IMR-90 (cell line): ENCODE results near the gene ST8SIA6. TPM values are rescaled to one million over a fixed set of nuclear protein-coding genes. Genes with fewer than 3 reads are reported as not detected.

ENCODE experiments used
- ATAC-seq: fragments of 200-7000 bp; cut with Tn5 transposase; 2 replicates; pipeline ENCODE4 v1.9.1; 2020; ENCODE audit warnings: low read depth, mild to moderate bottlenecking, moderate library complexity
- BruUV-seq: library from RNA; stranded (reverse); fragments of 400-500 nt; replicated peaks from 2 replicates; lab custom pipeline; 2021; lab: Mats Ljungman, UMichigan
- CTCF ChIA-PET: fragments of 300-600 bp; formaldehyde crosslinking; extraction: SDS; loops from one replicate; lab custom pipeline; 2021; ENCODE audit warnings: antibody characterized with exemption; lab: Yijun Ruan, JAX
- POLR2A ChIA-PET: fragments of 300-600 bp; sonication (Branson Sonifier 250); formaldehyde crosslinking; loops from one replicate; lab custom pipeline; 2022; ENCODE audit warnings: antibody characterized with exemption; ENCODE audit not compliant: unreplicated experiment; lab: Charles Lee
- DNase-seq: peaks from one replicate; pipeline ENCODE4 v3.0.0; 2013
- H2AFZ ChIP-seq: replicated peaks from 2 replicates; pipeline ENCODE3; 2013; ENCODE audit warnings: low read length, mild to moderate bottlenecking; ENCODE audit not compliant: poor library complexity
- H2AK5ac ChIP-seq: 2 replicates; pipeline ENCODE4 v1.6.1; 2013; ENCODE audit warnings: low read depth, low read length, inconsistent platforms
- H2AK9ac ChIP-seq: replicated peaks from 2 replicates; pipeline ENCODE3; 2013; ENCODE audit warnings: mild to moderate bottlenecking, low read depth, low read length, moderate library complexity; ENCODE audit not compliant: poor library complexity
- H2BK120ac ChIP-seq: 2 replicates; pipeline ENCODE4 v1.6.1; 2013; ENCODE audit warnings: low read depth, low read length, inconsistent platforms
- H2BK15ac ChIP-seq: 3 replicates; pipeline ENCODE4 v1.6.1; 2013; ENCODE audit warnings: low read depth, low read length, inconsistent platforms
- H2BK20ac ChIP-seq: 2 replicates; pipeline ENCODE4 v1.6.1; 2013; ENCODE audit warnings: low read depth, mild to moderate bottlenecking, inconsistent platforms, low read length, moderate library complexity
- H2BK5ac ChIP-seq: 2 replicates; pipeline ENCODE4 v1.6.1; 2013; ENCODE audit warnings: mild to moderate bottlenecking, low read depth, low read length, inconsistent platforms; ENCODE audit not compliant: poor library complexity, severe bottlenecking
- H3K14ac ChIP-seq: replicated peaks from 2 replicates; pipeline ENCODE4 v1.6.1; 2013; ENCODE audit warnings: low read depth, low read length, inconsistent platforms
- H3K18ac ChIP-seq: 2 replicates; pipeline ENCODE4 v1.6.1; 2013; ENCODE audit warnings: low read depth, low read length, control low read depth
- H3K23ac ChIP-seq: 2 replicates; pipeline ENCODE4 v1.6.1; 2013; ENCODE audit warnings: low read depth, low read length, inconsistent platforms
- H3K27ac ChIP-seq: 2 replicates; pipeline ENCODE4 v1.5.1; 2013; ENCODE audit warnings: mild to moderate bottlenecking, control low read depth, low read length; ENCODE audit not compliant: insufficient read depth
- H3K27me3 ChIP-seq: 2 replicates; pipeline ENCODE4 v1.6.1; 2013; ENCODE audit warnings: low read length; ENCODE audit not compliant: control insufficient read depth, insufficient read depth
- H3K36me3 ChIP-seq: 2 replicates; pipeline ENCODE4 v1.6.1; 2013; ENCODE audit warnings: low read length, mixed read lengths; ENCODE audit not compliant: control insufficient read depth, insufficient read depth
- H3K4ac ChIP-seq: 2 replicates; pipeline ENCODE4 v1.6.1; 2013; ENCODE audit warnings: low read depth, low read length, inconsistent platforms
- H3K4me1 ChIP-seq: 2 replicates; pipeline ENCODE4 v1.6.1; 2013; ENCODE audit warnings: low read length, mixed read lengths; ENCODE audit not compliant: control insufficient read depth, insufficient read depth
- H3K4me2 ChIP-seq: 2 replicates; pipeline ENCODE4 v1.6.1; 2013; ENCODE audit warnings: low read depth, mild to moderate bottlenecking, control low read depth, low read length, moderate library complexity
- H3K4me3 ChIP-seq: 2 replicates; pipeline ENCODE4 v1.5.1; 2013; ENCODE audit warnings: low read depth, mild to moderate bottlenecking, control low read depth, low read length, moderate library complexity; ENCODE audit not compliant: insufficient read depth
- H3K56ac ChIP-seq: 2 replicates; pipeline ENCODE4 v1.6.1; 2013; ENCODE audit warnings: low read length, inconsistent platforms; ENCODE audit not compliant: insufficient read depth; ENCODE audit errors: extremely low read depth
- H3K79me1 ChIP-seq, 2 experiments: 2 replicates each; pipeline ENCODE4 v1.6.1; 2013; ENCODE audit warnings: low read length in 2 of 2, inconsistent platforms in 1 of 2, low read depth in 1 of 2
- H3K9ac ChIP-seq: 2 replicates; pipeline ENCODE4 v1.6.1; 2013; ENCODE audit warnings: low read depth, low read length, control low read depth
- H3K9me1 ChIP-seq: 2 replicates; pipeline ENCODE4 v1.6.1; 2013; ENCODE audit warnings: low read length, inconsistent platforms; ENCODE audit not compliant: insufficient read depth
- H3K9me3 ChIP-seq: 2 replicates; pipeline ENCODE4 v1.6.1; 2013; ENCODE audit warnings: low read length; ENCODE audit not compliant: control insufficient read depth, insufficient read depth
- H4K20me1 ChIP-seq: 2 replicates; pipeline ENCODE4 v1.6.1; 2013; ENCODE audit warnings: low read length, inconsistent platforms; ENCODE audit not compliant: insufficient read depth
- H4K5ac ChIP-seq: 2 replicates; pipeline ENCODE4 v1.6.1; 2013; ENCODE audit warnings: mild to moderate bottlenecking, low read depth, low read length, control low read depth
- H4K8ac ChIP-seq, 2 experiments: 2 replicates each; pipeline ENCODE4 v1.6.1; 2013; ENCODE audit warnings: low read depth in 2 of 2, low read length in 2 of 2, control low read depth in 1 of 2, inconsistent platforms in 1 of 2
- H4K91ac ChIP-seq: 2 replicates; pipeline ENCODE4 v1.6.1; 2013; ENCODE audit warnings: low read depth, low read length, inconsistent platforms; ENCODE audit not compliant: insufficient read depth
- BHLHE40 ChIP-seq: fragments of 150-350 bp; IDR thresholded peaks from 2 replicates; pipeline ENCODE4 v1.6.1; 2016; ENCODE audit warnings: mild to moderate bottlenecking, low read depth, low read length
- CHD1 ChIP-seq: IDR thresholded peaks from 2 replicates; pipeline ENCODE4 v1.6.1; 2012; ENCODE audit warnings: low read depth, low read length, improper control_type of control experiment
- FOS ChIP-seq: fragments of 150-350 bp; IDR thresholded peaks from 2 replicates; pipeline ENCODE4 v1.6.1; 2016; ENCODE audit warnings: low read depth, low read length
- MAFK ChIP-seq: IDR thresholded peaks from 2 replicates; pipeline ENCODE4 v1.6.1; 2012; ENCODE audit warnings: low read depth, low read length, improper control_type of control experiment
- MAZ ChIP-seq: IDR thresholded peaks from 2 replicates; pipeline ENCODE4 v1.6.1; 2012; ENCODE audit warnings: low read depth, mild to moderate bottlenecking, low read length, improper control_type of control experiment, moderate library complexity, borderline replicate concordance
- MXI1 ChIP-seq: IDR thresholded peaks from 2 replicates; pipeline ENCODE4 v1.6.1; 2012; ENCODE audit warnings: low read depth, mild to moderate bottlenecking, low read length, moderate library complexity, borderline replicate concordance
- NFE2L2 ChIP-seq: fragments of 150-350 bp; IDR thresholded peaks from 2 replicates; pipeline ENCODE4 v1.6.1; 2016; ENCODE audit warnings: low read depth, mild to moderate bottlenecking, low read length
- POLR2A ChIP-seq: IDR thresholded peaks from 2 replicates; pipeline ENCODE4 v1.6.1; 2012; ENCODE audit warnings: mild to moderate bottlenecking, low read depth, low read length
- RCOR1 ChIP-seq: IDR thresholded peaks from 2 replicates; pipeline ENCODE4 v1.6.1; 2012; ENCODE audit warnings: mild to moderate bottlenecking, low read length, improper control_type of control experiment; ENCODE audit not compliant: insufficient replicate concordance
- RFX5 ChIP-seq: IDR thresholded peaks from 2 replicates; pipeline ENCODE4 v1.8.0; 2012; ENCODE audit warnings: low read depth, mild to moderate bottlenecking, low read length, moderate library complexity
- USF2 ChIP-seq: fragments of 150-350 bp; IDR thresholded peaks from 2 replicates; pipeline ENCODE4 v1.6.1; 2017; ENCODE audit warnings: mild to moderate bottlenecking, antibody characterized with exemption, low read length, low read depth
- WGBS, 2 experiments: methylation state at CpG; one replicate each; pipeline versions ENCODE4 v1.1.5 to v1.1.7; 2013; ENCODE audit warnings: missing lambda C conversion rate in 2 of 2; ENCODE audit not compliant: insufficient read length in 1 of 2; ENCODE audit errors: extremely low coverage in 2 of 2; 5-methylcytosine and 5-hydroxymethylcytosine counted together
- dilution Hi-C: fragments of 300-500 bp; cut with HindIII; formaldehyde crosslinking; loops from one replicate; pipeline ENCODE4 v1.14.3; 2018; ENCODE audit warnings: low sequenced_read_pairs; ENCODE audit not compliant: unreplicated experiment
- in situ Hi-C: fragments of 300-500 bp; cut with MboI; formaldehyde crosslinking; loops from 3 replicates; pipeline ENCODE4 v1.14.3; 2019; ENCODE audit warnings: low sequenced_read_pairs, inconsistent platforms, mixed read lengths
- intact Hi-C: fragments of 100-400 bp; cut with micrococcal nuclease; formaldehyde crosslinking; loops from 2 replicates; pipeline ENCODE4 v1.10.0; 2022
- polyA plus RNA-seq, 3 experiments: library from polyadenylated mRNA; depleted of rRNA; stranded (reverse); fragments of >200 nt; gene quantifications; 2 replicates each; pipeline ENCODE4 v1.2.3, GENCODE V29; 2012; ENCODE audit warnings: low replicate concordance in 1 of 3
- total RNA-seq: library from RNA; depleted of rRNA; stranded (reverse); fragments of >200 nt; gene quantifications from 2 replicates; pipeline ENCODE4 v1.2.3, GENCODE V29; 2012
- TF ChIP-seq, protein P1 (sequence below): fragments of 150-350 bp; IDR thresholded peaks from 2 replicates; pipeline ENCODE4 v1.6.1; 2016; ENCODE audit warnings: low read depth, mild to moderate bottlenecking, low read length, moderate library complexity, borderline replicate concordance
- TF ChIP-seq, protein P2 (sequence below): conservative IDR thresholded peaks from 2 replicates; pipeline ENCODE4 v1.5.1; 2012; ENCODE audit warnings: mild to moderate bottlenecking, low read depth, low read length, improper control_type of control experiment

The ST8SIA6 gene
- total and polyA plus RNA-seq, 2 of the 4 experiments (the other 2 are of a cell fraction) = 0.10 to 0.18 TPM

DNA sequence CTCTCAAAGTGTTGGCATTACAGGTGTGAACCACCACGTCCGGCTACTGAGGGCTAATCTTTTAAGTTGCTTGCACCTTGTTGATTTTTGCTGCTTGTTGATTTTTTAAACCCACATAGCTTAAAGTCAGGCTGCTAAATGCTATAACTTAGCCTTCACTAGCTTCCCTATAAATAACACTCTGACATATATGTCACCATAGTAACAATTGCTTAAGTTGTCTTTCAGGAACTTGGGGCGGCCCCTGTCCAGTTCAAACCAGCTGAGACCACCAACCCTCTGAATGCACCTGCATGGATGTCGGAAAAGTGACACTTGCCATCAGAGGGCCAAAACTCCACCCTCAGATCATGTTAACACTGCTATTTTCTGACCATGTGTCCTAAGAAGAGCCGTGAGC lies 47.3 kb downstream of the ST8SIA6 start:
- Histone ChIP-seq H2BK5ac (no peak overlapping the region), H4K5ac (no peak overlapping the region), H3K18ac (no peak overlapping the region), H3K14ac (no peak overlapping the region), H3K4me3 (no peak overlapping the region), H4K91ac (no peak overlapping the region), H2AK5ac (no peak overlapping the region), H3K23ac (no peak overlapping the region), H3K4me2 (no peak overlapping the region), H4K8ac (no peak overlapping the region), H3K56ac (no peak overlapping the region), H3K36me3 (no peaks in the 10 kb centered on the region), H3K27ac (no peak overlapping the region), H2BK20ac (no peak overlapping the region), H2BK15ac (no peak overlapping the region), H2AFZ (no peak overlapping the region), H3K27me3 (peaks cover 17% of the 10 kb centered on the region), H3K4me1 (no peaks in the 10 kb centered on the region), H2BK120ac (no peak overlapping the region), H4K20me1 (no peaks in the 10 kb centered on the region), H3K4ac (no peak overlapping the region), H3K9me3 (no peaks in the 10 kb centered on the region), H3K9me1 (no peaks in the 10 kb centered on the region), H2AK9ac (no peak overlapping the region), H3K9ac (no peak overlapping the region), H3K79me1 (no peaks in the 10 kb centered on the region)
- BruUV-seq = no TSS peak
- dilution Hi-C loops = no loop called here
- no peak for TF ChIP-seq POLR2A
- no peak for TF ChIP-seq RCOR1
- no peak for TF ChIP-seq MAFK
- TF ChIP-seq USF2 = no peak
- TF ChIP-seq MAZ = no peak
- TF ChIP-seq, protein P1, sequence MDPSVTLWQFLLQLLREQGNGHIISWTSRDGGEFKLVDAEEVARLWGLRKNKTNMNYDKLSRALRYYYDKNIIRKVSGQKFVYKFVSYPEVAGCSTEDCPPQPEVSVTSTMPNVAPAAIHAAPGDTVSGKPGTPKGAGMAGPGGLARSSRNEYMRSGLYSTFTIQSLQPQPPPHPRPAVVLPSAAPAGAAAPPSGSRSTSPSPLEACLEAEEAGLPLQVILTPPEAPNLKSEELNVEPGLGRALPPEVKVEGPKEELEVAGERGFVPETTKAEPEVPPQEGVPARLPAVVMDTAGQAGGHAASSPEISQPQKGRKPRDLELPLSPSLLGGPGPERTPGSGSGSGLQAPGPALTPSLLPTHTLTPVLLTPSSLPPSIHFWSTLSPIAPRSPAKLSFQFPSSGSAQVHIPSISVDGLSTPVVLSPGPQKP = no peak
- no peak for TF ChIP-seq BHLHE40
- no peak for TF ChIP-seq MXI1
- no peak for TF ChIP-seq NFE2L2
- TF ChIP-seq CHD1 = no peak
- TF ChIP-seq, protein P2, sequence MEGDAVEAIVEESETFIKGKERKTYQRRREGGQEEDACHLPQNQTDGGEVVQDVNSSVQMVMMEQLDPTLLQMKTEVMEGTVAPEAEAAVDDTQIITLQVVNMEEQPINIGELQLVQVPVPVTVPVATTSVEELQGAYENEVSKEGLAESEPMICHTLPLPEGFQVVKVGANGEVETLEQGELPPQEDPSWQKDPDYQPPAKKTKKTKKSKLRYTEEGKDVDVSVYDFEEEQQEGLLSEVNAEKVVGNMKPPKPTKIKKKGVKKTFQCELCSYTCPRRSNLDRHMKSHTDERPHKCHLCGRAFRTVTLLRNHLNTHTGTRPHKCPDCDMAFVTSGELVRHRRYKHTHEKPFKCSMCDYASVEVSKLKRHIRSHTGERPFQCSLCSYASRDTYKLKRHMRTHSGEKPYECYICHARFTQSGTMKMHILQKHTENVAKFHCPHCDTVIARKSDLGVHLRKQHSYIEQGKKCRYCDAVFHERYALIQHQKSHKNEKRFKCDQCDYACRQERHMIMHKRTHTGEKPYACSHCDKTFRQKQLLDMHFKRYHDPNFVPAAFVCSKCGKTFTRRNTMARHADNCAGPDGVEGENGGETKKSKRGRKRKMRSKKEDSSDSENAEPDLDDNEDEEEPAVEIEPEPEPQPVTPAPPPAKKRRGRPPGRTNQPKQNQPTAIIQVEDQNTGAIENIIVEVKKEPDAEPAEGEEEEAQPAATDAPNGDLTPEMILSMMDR = no peak
- no peak for TF ChIP-seq RFX5
- TF ChIP-seq FOS = no peak
- intact Hi-C loops = no loop called here
- WGBS, 2 experiments = 73% methylated on average over 3 of the region's 5 CpGs; no CpG with 5 or more reads in 1 of the 2 experiments
- no peak for DNase-seq
- in situ Hi-C loops = no loop called here
- ATAC-seq = no peak
- ChIA-PET CTCF (no interaction called here), POLR2A (no interaction called here)
